Measurements from ENCODE around the gene RHEX. TPM values are rescaled to one million over a fixed set of nuclear protein-coding genes. Genes with fewer than 3 reads are reported as not detected.

RHEX gene
- total and polyA plus RNA-seq, 4 donors, result 0.57 to 7.4 (median 1.2) TPM

DNA sequence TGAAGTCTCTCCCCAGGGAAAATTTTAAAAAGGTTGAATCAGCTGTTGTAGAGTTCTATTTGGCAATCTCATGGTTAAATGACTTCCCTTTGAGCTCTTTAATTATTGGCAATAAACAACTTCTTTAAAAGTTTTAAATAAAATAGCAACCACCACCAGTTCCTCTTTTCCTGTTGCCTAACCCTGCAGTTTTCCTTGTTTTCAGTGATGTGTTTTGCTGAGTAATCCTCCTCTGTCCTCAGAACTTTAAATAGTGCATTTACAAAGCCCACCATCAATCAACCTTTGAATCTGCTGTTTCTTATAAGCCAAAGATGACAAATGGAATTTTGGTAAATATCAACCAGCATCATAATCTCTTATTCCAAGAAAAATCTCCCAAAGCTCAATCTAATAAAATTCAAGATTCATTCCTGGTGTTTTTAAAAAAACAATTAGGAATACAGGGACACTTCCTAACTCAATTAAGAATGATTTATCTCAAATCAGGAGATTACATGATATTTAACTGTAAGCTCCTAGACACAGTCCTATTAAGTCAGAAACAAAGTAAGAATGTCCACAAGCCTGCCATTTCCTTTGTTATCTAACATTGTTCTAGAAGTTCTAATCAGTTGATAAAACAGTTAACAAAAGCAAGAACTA lies 49.4 kb downstream of the RHEX start:
- no peak overlapping the region for H3K4me3 ChIP-seq
- TF ChIP-seq, protein P1, sequence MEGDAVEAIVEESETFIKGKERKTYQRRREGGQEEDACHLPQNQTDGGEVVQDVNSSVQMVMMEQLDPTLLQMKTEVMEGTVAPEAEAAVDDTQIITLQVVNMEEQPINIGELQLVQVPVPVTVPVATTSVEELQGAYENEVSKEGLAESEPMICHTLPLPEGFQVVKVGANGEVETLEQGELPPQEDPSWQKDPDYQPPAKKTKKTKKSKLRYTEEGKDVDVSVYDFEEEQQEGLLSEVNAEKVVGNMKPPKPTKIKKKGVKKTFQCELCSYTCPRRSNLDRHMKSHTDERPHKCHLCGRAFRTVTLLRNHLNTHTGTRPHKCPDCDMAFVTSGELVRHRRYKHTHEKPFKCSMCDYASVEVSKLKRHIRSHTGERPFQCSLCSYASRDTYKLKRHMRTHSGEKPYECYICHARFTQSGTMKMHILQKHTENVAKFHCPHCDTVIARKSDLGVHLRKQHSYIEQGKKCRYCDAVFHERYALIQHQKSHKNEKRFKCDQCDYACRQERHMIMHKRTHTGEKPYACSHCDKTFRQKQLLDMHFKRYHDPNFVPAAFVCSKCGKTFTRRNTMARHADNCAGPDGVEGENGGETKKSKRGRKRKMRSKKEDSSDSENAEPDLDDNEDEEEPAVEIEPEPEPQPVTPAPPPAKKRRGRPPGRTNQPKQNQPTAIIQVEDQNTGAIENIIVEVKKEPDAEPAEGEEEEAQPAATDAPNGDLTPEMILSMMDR (IDR thresholded peaks at IDR 0.05; ENCODE audit: control extremely low read depth, extremely low read depth), result no peak
- no peak for ATAC-seq (ENCODE audit: insufficient read depth, low FRiP score)

DNA sequence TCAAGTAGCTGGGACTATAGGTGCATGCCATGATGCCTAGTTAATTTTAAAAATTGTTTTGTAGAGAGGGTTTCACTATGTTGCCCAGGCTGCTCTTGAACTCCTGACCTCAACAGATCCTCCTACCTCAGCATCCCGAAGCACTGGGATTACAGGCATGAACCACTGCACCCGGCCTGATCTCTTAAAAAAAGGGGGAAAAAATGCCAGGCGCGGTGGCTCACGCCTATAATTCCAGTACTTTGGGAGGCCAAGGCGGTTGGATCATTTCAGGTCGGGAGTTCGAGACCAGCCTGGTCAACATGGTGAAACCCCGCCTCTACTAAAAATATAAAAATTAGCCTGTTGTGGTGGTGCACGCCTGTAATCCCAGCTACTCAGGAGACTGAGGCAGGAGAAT lies 51.0 kb downstream of the RHEX start:
- no peaks in the 10 kb centered on the region for H3K36me3 ChIP-seq (ENCODE audit: control insufficient read depth in 4 of 4, insufficient read depth in 4 of 4, low read length in 4 of 4)
- 94% methylated on average over 10 of the region's 10 CpGs for WGBS, 2 donors
- H3K9ac ChIP-seq (ENCODE audit: insufficient read depth in 1 of 2, low read length in 2 of 2), result no peak overlapping the region
- ATAC-seq (ENCODE audit: insufficient read depth, low FRiP score) (no peak), DNase-seq (no peak)
- no peak overlapping the region for H3K4me3 ChIP-seq
- TF ChIP-seq, protein P1 (IDR thresholded peaks at IDR 0.05; ENCODE audit: control extremely low read depth, extremely low read depth), result no peak
- H3K9me3 ChIP-seq (ENCODE audit: control insufficient read depth in 4 of 4, insufficient read depth in 3 of 4, low read length in 3 of 4), result no peaks in the 10 kb centered on the region
- no peak overlapping the region for H3K27ac ChIP-seq (ENCODE audit: low read depth in 1 of 2, low read length in 1 of 2)
- H3K4me1 ChIP-seq (ENCODE audit: control insufficient read depth in 5 of 5, insufficient read depth in 5 of 5, low read length in 5 of 5), result peaks cover 0 to 4% (median 0%) of the 10 kb centered on the region in 5 donors
- no peaks in the 10 kb centered on the region for H3K27me3 ChIP-seq (ENCODE audit: control insufficient read depth in 3 of 3, insufficient read depth in 3 of 3, low read length in 2 of 3)

More for the DNA sequence above, 49.4 kb downstream of the RHEX start:
- Histone ChIP-seq H3K27ac (ENCODE audit: low read depth in 1 of 2, low read length in 1 of 2) (no peak overlapping the region), H3K36me3 (ENCODE audit: control insufficient read depth in 4 of 4, insufficient read depth in 4 of 4, low read length in 4 of 4) (no peaks in the 10 kb centered on the region), H3K9ac (ENCODE audit: insufficient read depth in 1 of 2, low read length in 2 of 2) (no peak overlapping the region), H3K9me3 (ENCODE audit: control insufficient read depth in 4 of 4, insufficient read depth in 3 of 4, low read length in 3 of 4) (no peaks in the 10 kb centered on the region), H3K27me3 (ENCODE audit: control insufficient read depth in 3 of 3, insufficient read depth in 3 of 3, low read length in 2 of 3) (no peaks in the 10 kb centered on the region), H3K4me1 (ENCODE audit: control insufficient read depth in 5 of 5, insufficient read depth in 5 of 5, low read length in 5 of 5) (peaks cover 0 to 2% (median 0%) of the 10 kb centered on the region in 5 donors)
- DNase-seq, result no peak

DNA sequence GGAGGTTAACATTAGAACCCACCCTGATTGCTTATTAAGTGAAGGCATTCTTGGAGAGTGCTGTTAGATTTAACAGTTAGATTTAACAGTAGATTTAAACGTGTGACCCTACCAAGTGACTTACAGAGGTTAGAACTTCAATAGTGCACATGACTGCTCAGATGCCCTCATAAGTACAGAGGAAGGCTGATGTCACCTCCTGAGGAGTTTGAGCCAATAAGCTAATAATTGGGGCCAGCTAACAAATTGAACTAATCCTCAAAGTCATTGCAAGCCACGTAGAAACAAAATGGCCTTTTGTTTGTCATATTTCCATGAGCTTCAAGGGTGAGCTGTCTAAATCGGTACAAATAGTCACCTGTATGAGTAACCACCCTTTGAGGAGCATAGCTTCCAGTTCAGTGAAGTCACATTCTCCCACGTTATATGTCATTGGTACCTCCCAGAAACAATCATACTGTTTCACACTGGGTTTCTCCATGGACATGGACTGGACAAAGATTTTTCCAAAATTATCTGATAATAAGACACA lies 52.6 kb downstream of the RHEX start:
- Histone ChIP-seq H3K36me3 (ENCODE audit: control insufficient read depth in 4 of 4, insufficient read depth in 4 of 4, low read length in 4 of 4) (no peaks in the 10 kb centered on the region), H3K4me1 (ENCODE audit: control insufficient read depth in 5 of 5, insufficient read depth in 5 of 5, low read length in 5 of 5) (peaks cover 0 to 4% (median 0%) of the 10 kb centered on the region in 5 donors), H3K9me3 (ENCODE audit: control insufficient read depth in 4 of 4, insufficient read depth in 3 of 4, low read length in 3 of 4) (no peaks in the 10 kb centered on the region), H3K9ac (ENCODE audit: insufficient read depth in 1 of 2, low read length in 2 of 2) (no peak overlapping the region), H3K27me3 (ENCODE audit: control insufficient read depth in 3 of 3, insufficient read depth in 3 of 3, low read length in 2 of 3) (no peaks in the 10 kb centered on the region), H3K27ac (ENCODE audit: low read depth in 1 of 2, low read length in 1 of 2) (no peak overlapping the region), H3K4me3 (no peak overlapping the region)
- TF ChIP-seq, protein P1 (IDR thresholded peaks at IDR 0.05; ENCODE audit: control extremely low read depth, extremely low read depth), result no peak
- ATAC-seq (ENCODE audit: insufficient read depth, low FRiP score) (no peak), DNase-seq (no peak)
- WGBS, 2 donors, result 86 to 87% methylated on average over 4 of the region's 4 CpGs

Data from lung (tissue), 12 donors.